ENCODE results near the gene TXNDC9. TPM values are rescaled to one million over a fixed set of nuclear protein-coding genes. Genes with fewer than 3 reads are reported as not detected.
A peak's percentile ranks its signal among the peaks of the same experiment; 100 is the strongest.
"Not testable (repeated sequence)": the region's sequence is repeated elsewhere in the genome, so short reads cannot be mapped to it uniquely, and the experiment has no call there.

The TXNDC9 gene
- total and polyA plus RNA-seq, 8 donors = 10.7 to 73.2 (median 27.0) TPM

GRCh38 chr2:99317161-99317872, 18.8 kb downstream of the TXNDC9 start:
- Histone ChIP-seq H3K4me3 (no peak overlapping the region), H3K4me1 (no peaks in the 10 kb centered on the region), H3K36me3 (peaks cover 16 to 62% (median 58%) of the 10 kb centered on the region in 4 donors), H3K9me3 (no peaks in the 10 kb centered on the region), H3K27ac (no peak overlapping the region), H3K27me3 (no peaks in the 10 kb centered on the region)
- TF ChIP-seq EP300 (IDR thresholded peaks at IDR 0.05) = no peak
- no peak for TF ChIP-seq POLR2A (IDR thresholded peaks at IDR 0.05)
- TF ChIP-seq CTCF (IDR thresholded peaks at IDR 0.05) = no peak
- TF ChIP-seq POLR2AphosphoS5 (IDR thresholded peaks at IDR 0.05) = no peak
- intact Hi-C loops (cut with DNase I; ENCODE audit: low total_unique reads) = no loop called here
- DNase-seq = no peak
- 95 to 97% (median 96%) methylated on average over 9 of the region's 9 CpGs for WGBS, 5 donors

- 82 to 96% (median 93%) methylated on average over 2 of the region's 2 CpGs for WGBS, 5 donors
These were observed 35.0 kb downstream of the TXNDC9 start, which contains the start of gene LYG1 for GRCh38 chr2:99301097-99301496. LYG1 (minus strand) TSS chr2:99301197; CDS start chr2:99295670, 5,527 bp downstream.

DNA sequence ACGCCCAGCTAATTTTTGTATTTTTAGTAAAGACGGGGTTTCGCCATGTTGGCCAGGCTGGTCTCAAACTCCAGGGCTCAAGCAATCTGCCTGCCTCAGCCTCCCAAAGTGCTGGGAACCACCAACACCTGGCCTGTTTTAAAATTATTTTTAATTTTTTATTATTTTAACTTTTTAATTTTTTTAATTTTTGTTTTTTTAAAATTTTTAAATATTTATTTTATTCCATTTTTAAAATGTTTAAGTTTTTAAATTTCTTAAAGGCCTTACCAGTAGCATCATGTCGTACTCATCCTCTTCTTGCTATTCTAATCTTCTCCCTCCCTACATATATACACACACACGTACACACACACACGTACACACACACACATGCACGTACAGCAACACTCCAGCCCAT, 36.6 kb downstream of the TXNDC9 start:
- H3K36me3 ChIP-seq = peaks cover 8 to 25% (median 21%) of the 10 kb centered on the region in 4 donors
- no peak for DNase-seq
- intact Hi-C loops (cut with DNase I; ENCODE audit: low total_unique reads) = no loop called here
- H3K27ac ChIP-seq = no peak overlapping the region
- H3K4me1 ChIP-seq = no peaks in the 10 kb centered on the region
- WGBS, 5 donors = 93 to 97% (median 95%) methylated on average over 7 of the region's 7 CpGs
- TF ChIP-seq CTCF (IDR thresholded peaks at IDR 0.05) (no peak), POLR2A (IDR thresholded peaks at IDR 0.05) (no peak), EP300 (IDR thresholded peaks at IDR 0.05) (no peak), POLR2AphosphoS5 (IDR thresholded peaks at IDR 0.05) (no peak)
- no peak overlapping the region for H3K4me3 ChIP-seq
- H3K9me3 ChIP-seq = no peaks in the 10 kb centered on the region
- H3K27me3 ChIP-seq = no peaks in the 10 kb centered on the region

More at GRCh38 chr2:99301097-99301496, 35.0 kb downstream of the TXNDC9 start, which contains the start of gene LYG1:
- DNase-seq; H3K27ac ChIP-seq; H3K4me3 ChIP-seq; H3K4me1 ChIP-seq; intact Hi-C loops (cut with DNase I; ENCODE audit: low total_unique reads); H3K9me3 ChIP-seq; H3K27me3 ChIP-seq: not testable (repeated sequence)
- peaks cover 8 to 30% (median 21%) of the 10 kb centered on the region in 4 donors for H3K36me3 ChIP-seq

- DNase-seq = no peak
- Histone ChIP-seq H3K4me3 (no peak overlapping the region), H3K9me3 (no peaks in the 10 kb centered on the region), H3K27me3 (no peaks in the 10 kb centered on the region), H3K27ac (no peak overlapping the region), H3K4me1 (no peaks in the 10 kb centered on the region), H3K36me3 (peaks cover 5 to 13% (median 11%) of the 10 kb centered on the region in 4 donors)
- TF ChIP-seq POLR2A (IDR thresholded peaks at IDR 0.05) = no peak
- no peak for TF ChIP-seq EP300 (IDR thresholded peaks at IDR 0.05)
- WGBS, 5 donors = 72 to 90% (median 86%) methylated on average over 2 of the region's 2 CpGs
- intact Hi-C loops (cut with DNase I; ENCODE audit: low total_unique reads) = no loop called here
These were observed 38.1 kb downstream of the TXNDC9 start for GRCh38 chr2:99297994-99298393.

GRCh38 chr2:99285526-99285925, 50.6 kb downstream of the TXNDC9 start:
- no peaks in the 10 kb centered on the region for H3K27me3 ChIP-seq
- H3K9me3 ChIP-seq = no peaks in the 10 kb centered on the region
- 71 to 83% (median 80%) methylated on average over 7 of the region's 7 CpGs for WGBS, 5 donors
- DNase-seq = peak in 1 of 2 donors; percentile 6
- H3K36me3 ChIP-seq = peaks cover 0 to 28% (median 14%) of the 10 kb centered on the region in 4 donors
- H3K4me3 ChIP-seq = no peak overlapping the region
- H3K4me1 ChIP-seq = no peaks in the 10 kb centered on the region
- no peak overlapping the region for H3K27ac ChIP-seq
- intact Hi-C loops (cut with DNase I; ENCODE audit: low total_unique reads) = no loop called here
- TF ChIP-seq CTCF (IDR thresholded peaks at IDR 0.05) (no peak), POLR2AphosphoS5 (IDR thresholded peaks at IDR 0.05) (no peak)
